Measurements from ENCODE around the gene IL5RA.

The IL5RA gene

DNA sequence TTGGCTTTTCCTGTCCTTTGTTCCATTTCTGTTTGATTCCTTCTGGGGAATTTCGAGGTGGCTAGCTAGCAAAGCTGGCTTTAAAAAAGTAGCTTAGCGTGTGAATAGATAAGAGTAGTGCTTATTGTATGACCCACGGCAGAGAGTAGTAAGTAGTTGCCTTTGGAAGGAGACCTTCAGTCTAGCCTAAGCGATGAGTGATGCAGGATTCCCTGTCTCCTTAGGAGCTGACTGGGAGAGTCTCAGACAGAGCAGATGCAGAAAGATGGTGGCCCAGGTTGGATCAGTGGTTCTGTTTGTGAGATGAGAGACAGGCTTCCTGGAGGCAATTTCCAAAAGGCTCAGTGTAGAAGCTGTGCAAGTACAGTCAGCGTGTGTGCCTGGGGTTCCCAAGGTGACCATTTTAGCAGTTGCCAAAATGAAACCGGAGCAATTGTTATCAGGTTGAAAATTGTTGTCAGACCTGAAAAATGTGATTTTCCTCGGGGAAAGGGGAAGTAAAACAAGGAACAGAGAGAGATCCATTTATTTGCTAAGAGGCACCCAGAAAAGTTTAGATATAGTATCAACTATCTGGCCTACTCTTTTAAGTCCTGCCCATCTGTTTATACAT, 681 bp upstream of the IL5RA start:
- TF ChIP-seq TAF1 (IDR thresholded peaks at IDR 0.05; ENCODE audit: borderline replicate concordance, insufficient read depth, low read length) (no peak), FOXP2 (optimal IDR thresholded peaks at IDR 0.05; ENCODE audit: borderline replicate concordance, extremely low read depth, extremely low read length, insufficient read depth) (no peak), POLR2AphosphoS5 (IDR thresholded peaks at IDR 0.05; ENCODE audit: low read depth, low read length) (no peak), SIN3A (IDR thresholded peaks at IDR 0.05; ENCODE audit: borderline replicate concordance, insufficient read depth, low read length) (no peak)
- TF ChIP-seq, protein P1, sequence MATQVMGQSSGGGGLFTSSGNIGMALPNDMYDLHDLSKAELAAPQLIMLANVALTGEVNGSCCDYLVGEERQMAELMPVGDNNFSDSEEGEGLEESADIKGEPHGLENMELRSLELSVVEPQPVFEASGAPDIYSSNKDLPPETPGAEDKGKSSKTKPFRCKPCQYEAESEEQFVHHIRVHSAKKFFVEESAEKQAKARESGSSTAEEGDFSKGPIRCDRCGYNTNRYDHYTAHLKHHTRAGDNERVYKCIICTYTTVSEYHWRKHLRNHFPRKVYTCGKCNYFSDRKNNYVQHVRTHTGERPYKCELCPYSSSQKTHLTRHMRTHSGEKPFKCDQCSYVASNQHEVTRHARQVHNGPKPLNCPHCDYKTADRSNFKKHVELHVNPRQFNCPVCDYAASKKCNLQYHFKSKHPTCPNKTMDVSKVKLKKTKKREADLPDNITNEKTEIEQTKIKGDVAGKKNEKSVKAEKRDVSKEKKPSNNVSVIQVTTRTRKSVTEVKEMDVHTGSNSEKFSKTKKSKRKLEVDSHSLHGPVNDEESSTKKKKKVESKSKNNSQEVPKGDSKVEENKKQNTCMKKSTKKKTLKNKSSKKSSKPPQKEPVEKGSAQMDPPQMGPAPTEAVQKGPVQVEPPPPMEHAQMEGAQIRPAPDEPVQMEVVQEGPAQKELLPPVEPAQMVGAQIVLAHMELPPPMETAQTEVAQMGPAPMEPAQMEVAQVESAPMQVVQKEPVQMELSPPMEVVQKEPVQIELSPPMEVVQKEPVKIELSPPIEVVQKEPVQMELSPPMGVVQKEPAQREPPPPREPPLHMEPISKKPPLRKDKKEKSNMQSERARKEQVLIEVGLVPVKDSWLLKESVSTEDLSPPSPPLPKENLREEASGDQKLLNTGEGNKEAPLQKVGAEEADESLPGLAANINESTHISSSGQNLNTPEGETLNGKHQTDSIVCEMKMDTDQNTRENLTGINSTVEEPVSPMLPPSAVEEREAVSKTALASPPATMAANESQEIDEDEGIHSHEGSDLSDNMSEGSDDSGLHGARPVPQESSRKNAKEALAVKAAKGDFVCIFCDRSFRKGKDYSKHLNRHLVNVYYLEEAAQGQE (IDR thresholded peaks at IDR 0.05; ENCODE audit: insufficient read depth in 1 of 2, low read depth in 2 of 2, low read length in 2 of 2): no peak

DNA sequence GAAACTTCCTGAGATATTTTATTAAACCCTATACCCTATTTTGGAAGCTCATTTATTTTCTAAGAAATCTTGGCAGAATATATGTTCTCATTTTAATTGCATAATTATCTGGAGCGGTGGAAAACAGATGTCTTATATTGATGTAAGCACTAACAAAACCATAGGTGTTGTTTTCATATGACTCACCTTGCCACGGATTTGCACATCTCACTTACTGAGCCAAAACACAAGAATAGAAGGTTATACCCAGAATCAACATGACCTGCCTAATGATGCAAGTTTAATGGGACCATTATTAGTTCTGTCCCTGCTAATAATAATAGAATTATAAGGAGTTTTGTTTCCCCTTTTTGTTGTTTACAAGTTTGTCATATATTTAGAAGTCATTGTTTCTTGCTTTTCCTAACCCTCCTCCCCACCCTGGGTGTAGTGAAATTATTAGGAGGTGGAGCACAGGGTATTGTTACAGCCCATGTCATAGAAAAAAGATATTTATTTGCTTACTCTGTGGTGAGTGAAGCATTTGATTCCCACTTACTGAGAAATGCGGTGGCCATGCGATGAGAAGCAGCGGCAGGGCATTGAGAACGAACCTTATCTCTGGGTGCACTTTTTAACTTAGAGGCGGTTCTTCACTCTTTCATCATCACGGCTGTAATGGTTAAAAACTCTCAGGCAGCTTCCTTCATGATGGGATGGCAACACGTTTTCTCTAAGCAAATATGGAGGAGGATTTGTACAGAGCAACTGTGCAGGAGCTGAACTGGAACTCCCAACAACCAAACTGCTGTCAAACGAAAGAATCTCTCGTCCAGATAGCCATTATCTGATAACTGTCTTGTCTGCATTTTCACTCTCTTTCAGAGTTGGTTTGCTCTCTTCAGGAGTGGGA, 521 bp downstream of the IL5RA start:
- TF ChIP-seq POLR2AphosphoS5 (IDR thresholded peaks at IDR 0.05; ENCODE audit: low read depth, low read length) (no peak), FOXP2 (optimal IDR thresholded peaks at IDR 0.05; ENCODE audit: borderline replicate concordance, extremely low read depth, extremely low read length, insufficient read depth) (no peak), TAF1 (IDR thresholded peaks at IDR 0.05; ENCODE audit: borderline replicate concordance, insufficient read depth, low read length) (no peak), SIN3A (IDR thresholded peaks at IDR 0.05; ENCODE audit: borderline replicate concordance, insufficient read depth, low read length) (no peak)
- TF ChIP-seq, protein P1 (IDR thresholded peaks at IDR 0.05; ENCODE audit: insufficient read depth in 1 of 2, low read depth in 2 of 2, low read length in 2 of 2): no peak

GRCh38 chr3:3107858-3108257, 2.3 kb downstream of the IL5RA start:
- TF ChIP-seq, protein P1 (IDR thresholded peaks at IDR 0.05; ENCODE audit: insufficient read depth in 1 of 2, low read depth in 2 of 2, low read length in 2 of 2): no peak
- TF ChIP-seq TAF1 (IDR thresholded peaks at IDR 0.05; ENCODE audit: borderline replicate concordance, insufficient read depth, low read length): no peak
- TF ChIP-seq FOXP2 (optimal IDR thresholded peaks at IDR 0.05; ENCODE audit: borderline replicate concordance, extremely low read depth, extremely low read length, insufficient read depth): no peak
- TF ChIP-seq POLR2AphosphoS5 (IDR thresholded peaks at IDR 0.05; ENCODE audit: low read depth, low read length): no peak
- TF ChIP-seq SIN3A (IDR thresholded peaks at IDR 0.05; ENCODE audit: borderline replicate concordance, insufficient read depth, low read length): no peak

DNA sequence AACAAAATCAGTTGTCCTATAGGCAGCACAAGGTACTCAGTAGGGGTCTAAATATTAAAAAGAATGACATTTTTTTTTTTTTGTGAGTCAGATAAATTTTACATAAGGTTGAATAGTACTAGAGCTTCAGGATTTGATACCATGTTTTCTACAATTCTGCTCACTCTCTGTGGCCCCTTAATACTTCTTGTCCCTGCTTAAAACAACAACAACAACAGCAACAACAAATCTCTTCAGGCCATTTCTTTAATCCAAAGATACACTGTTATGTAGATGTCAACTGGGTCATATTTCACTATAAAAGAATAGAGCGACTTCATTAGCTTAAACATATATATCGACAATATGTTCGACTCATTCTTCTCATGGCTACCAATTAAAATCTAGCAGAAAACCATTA, 3.0 kb downstream of the IL5RA start:
- TF ChIP-seq FOXP2 (optimal IDR thresholded peaks at IDR 0.05; ENCODE audit: borderline replicate concordance, extremely low read depth, extremely low read length, insufficient read depth) (no peak), TAF1 (IDR thresholded peaks at IDR 0.05; ENCODE audit: borderline replicate concordance, insufficient read depth, low read length) (no peak), SIN3A (IDR thresholded peaks at IDR 0.05; ENCODE audit: borderline replicate concordance, insufficient read depth, low read length) (no peak), POLR2AphosphoS5 (IDR thresholded peaks at IDR 0.05; ENCODE audit: low read depth, low read length) (no peak)
- TF ChIP-seq, protein P1 (IDR thresholded peaks at IDR 0.05; ENCODE audit: insufficient read depth in 1 of 2, low read depth in 2 of 2, low read length in 2 of 2): no peak
